H1 (cell line): ENCODE measurements around the gene RERE. TPM values are rescaled to one million over a fixed set of nuclear protein-coding genes. Genes with fewer than 3 reads are reported as not detected.

Experiments
- CTCF ChIA-PET: fragments of 300-600 bp; sonication (Branson Sonifier 250); formaldehyde crosslinking; loops from one replicate; lab custom pipeline; 2021; ENCODE audit not compliant: partially characterized antibody; lab: Charles Lee
- POLR2A ChIA-PET: fragments of 300-600 bp; sonication (Branson Sonifier 250); formaldehyde crosslinking; loops from one replicate; lab custom pipeline; 2021; ENCODE audit warnings: inconsistent platforms; ENCODE audit not compliant: partially characterized antibody; lab: Charles Lee
- DNase-seq, 2 experiments: peaks; one replicate each; pipeline versions ENCODE4 v3.0.0 to v3.0.0-alpha.2; 2010 to 2022; ENCODE audit warnings: low spot score in 2 of 2, low read depth in 1 of 2, mixed read lengths in 1 of 2
- FAIRE-seq: peaks from 2 replicates; lab custom pipeline; 2011; peaks lifted over from hg19 to GRCh38; lab: Jason Lieb, UNC
- H2AFZ ChIP-seq: 2 replicates; pipeline ENCODE4 v1.8.1; 2012; ENCODE audit warnings: low read length, inconsistent platforms
- H2AK5ac ChIP-seq: 2 replicates; pipeline ENCODE4 v1.6.1; 2013; ENCODE audit warnings: low read depth, low read length
- H2BK120ac ChIP-seq: replicated peaks from 2 replicates; pipeline ENCODE3; 2013; ENCODE audit warnings: low read depth, low read length, inconsistent platforms
- H2BK12ac ChIP-seq: 2 replicates; pipeline ENCODE4 v1.6.1; 2013; ENCODE audit warnings: low read depth, low read length
- H2BK15ac ChIP-seq: 2 replicates; pipeline ENCODE4 v1.6.1; 2013; ENCODE audit warnings: low read length
- H2BK20ac ChIP-seq: 2 replicates; pipeline ENCODE4 v1.6.1; 2013; ENCODE audit warnings: low read length
- H2BK5ac ChIP-seq: 2 replicates; pipeline ENCODE4 v1.6.1; 2013; ENCODE audit warnings: low read depth, low read length
- H3K14ac ChIP-seq: 2 replicates; pipeline ENCODE4 v1.6.1; 2013; ENCODE audit warnings: inconsistent platforms; ENCODE audit not compliant: insufficient read length
- H3K18ac ChIP-seq: 2 replicates; pipeline ENCODE4 v1.6.1; 2013; ENCODE audit warnings: low read length; ENCODE audit errors: extremely low read depth
- H3K23ac ChIP-seq: 2 replicates; pipeline ENCODE4 v1.6.1; 2013; ENCODE audit warnings: inconsistent platforms; ENCODE audit not compliant: insufficient read length
- H3K23me2 ChIP-seq: 2 replicates; pipeline ENCODE4 v1.6.1; 2013; ENCODE audit warnings: low read depth, low read length
- H3K27ac ChIP-seq: 2 replicates; pipeline ENCODE4 v1.6.1; 2011; ENCODE audit warnings: low read depth, low read length, inconsistent platforms
- H3K27me3 ChIP-seq, 4 experiments: replicated peaks in 1 of 4; 1 replicate in 1 of 4; 2 replicates in 3 of 4; pipeline versions ENCODE4 v1.6.1 to v1.8.1; 2011 to 2013; ENCODE audit warnings: low read length in 3 of 4, mild to moderate bottlenecking in 3 of 4, inconsistent platforms in 2 of 4, mixed read lengths in 2 of 4, moderate library complexity in 1 of 4; ENCODE audit not compliant: control insufficient read depth in 3 of 4, insufficient read depth in 3 of 4; ENCODE audit errors: extremely low read depth in 1 of 4
- H3K36me3 ChIP-seq, 4 experiments: 2 replicates each; pipeline versions ENCODE4 v1.6.1 to v1.8.1; 2011 to 2013; ENCODE audit warnings: mild to moderate bottlenecking in 4 of 4, low read length in 3 of 4, moderate library complexity in 2 of 4, control low read depth in 1 of 4, inconsistent platforms in 1 of 4; ENCODE audit not compliant: insufficient read depth in 4 of 4, control insufficient read depth in 2 of 4
- H3K4ac ChIP-seq: replicated peaks from 2 replicates; pipeline ENCODE3; 2013; ENCODE audit warnings: low read length, low read depth, mixed read lengths, inconsistent platforms; ENCODE audit not compliant: insufficient read length
- H3K4me1 ChIP-seq, 4 experiments: replicated peaks in 1 of 4; 1 replicate in 1 of 4; 2 replicates in 3 of 4; pipeline versions ENCODE4 v1.6.1 to v1.8.1; 2011 to 2013; ENCODE audit warnings: low read length in 3 of 4, inconsistent platforms in 2 of 4, mixed read lengths in 1 of 4; ENCODE audit not compliant: insufficient read depth in 4 of 4, control insufficient read depth in 3 of 4
- H3K4me2 ChIP-seq, 2 experiments: 2 replicates each; pipeline versions ENCODE4 v1.6.1 to v1.8.1; 2011 to 2013; ENCODE audit warnings: low read depth in 2 of 2, low read length in 2 of 2, control low read depth in 1 of 2, inconsistent platforms in 1 of 2, mild to moderate bottlenecking in 1 of 2; ENCODE audit not compliant: insufficient read depth in 1 of 2
- H3K4me3 ChIP-seq, 4 experiments: fragments of 200-600, 300-600 bp in 1 of 4; sonication (generic), shearing (Covaris generic), sonication (Bioruptor Twin) in 1 of 4; 2 replicates each; pipeline versions ENCODE4 v1.5.1 to v1.8.1; 2011 to 2016; ENCODE audit warnings: low read length in 4 of 4, low read depth in 3 of 4, control low read depth in 2 of 4, inconsistent platforms in 2 of 4, mild to moderate bottlenecking in 2 of 4, mixed read lengths in 1 of 4, moderate library complexity in 1 of 4; ENCODE audit not compliant: insufficient read depth in 2 of 4; ENCODE audit errors: extremely low read depth in 1 of 4
- H3K56ac ChIP-seq: replicated peaks from 2 replicates; pipeline ENCODE3; 2013; ENCODE audit warnings: low read depth, mild to moderate bottlenecking, mixed read lengths, low read length, inconsistent platforms; ENCODE audit not compliant: insufficient read length
- H3K79me1 ChIP-seq: 2 replicates; pipeline ENCODE4 v1.6.1; 2013; ENCODE audit warnings: low read depth, low read length, control low read depth
- H3K79me2 ChIP-seq, 2 experiments: 2 replicates each; pipeline versions ENCODE4 v1.6.1 to v1.8.1; 2012 to 2013; ENCODE audit warnings: low read length in 2 of 2, mild to moderate bottlenecking in 2 of 2, inconsistent platforms in 1 of 2; ENCODE audit not compliant: insufficient read depth in 2 of 2, control insufficient read depth in 1 of 2
- H3K9ac ChIP-seq, 4 experiments: replicated peaks in 1 of 4; 1 replicate in 1 of 4; 2 replicates in 3 of 4; pipeline versions ENCODE4 v1.6.1 to v1.8.1; 2011 to 2013; ENCODE audit warnings: low read depth in 3 of 4, low read length in 3 of 4, control low read depth in 2 of 4, mild to moderate bottlenecking in 2 of 4, moderate library complexity in 2 of 4, inconsistent platforms in 1 of 4; ENCODE audit errors: extremely low read depth in 1 of 4
- H3K9me3 ChIP-seq, 2 experiments: 2 replicates each; pipeline versions ENCODE4 v1.6.1 to v1.8.1; 2012 to 2013; ENCODE audit warnings: mild to moderate bottlenecking in 2 of 2, moderate library complexity in 2 of 2, control low read depth in 1 of 2, inconsistent platforms in 1 of 2, low read depth in 1 of 2, low read length in 1 of 2, mixed read lengths in 1 of 2; ENCODE audit not compliant: insufficient read depth in 2 of 2
- H4K20me1 ChIP-seq, 2 experiments: replicated peaks in 1 of 2; 2 replicates each; pipeline versions ENCODE3 to v1.8.1; 2011 to 2013; ENCODE audit warnings: inconsistent platforms in 2 of 2, low read length in 2 of 2, mild to moderate bottlenecking in 1 of 2; ENCODE audit not compliant: insufficient read depth in 2 of 2, control insufficient read depth in 1 of 2
- H4K5ac ChIP-seq: 2 replicates; pipeline ENCODE4 v1.6.1; 2013; ENCODE audit warnings: low read length, low read depth, mixed read lengths, inconsistent platforms; ENCODE audit not compliant: insufficient read length
- H4K8ac ChIP-seq: 2 replicates; pipeline ENCODE4 v1.8.0; 2013; ENCODE audit warnings: mild to moderate bottlenecking, moderate library complexity, low read length, inconsistent platforms; ENCODE audit not compliant: insufficient read depth; ENCODE audit errors: extremely low read depth
- H4K91ac ChIP-seq: replicated peaks from 2 replicates; pipeline ENCODE3; 2013; ENCODE audit warnings: low read length, mixed read lengths, inconsistent platforms; ENCODE audit not compliant: insufficient read length
- CEBPB ChIP-seq: IDR thresholded peaks from 2 replicates; pipeline ENCODE4 v1.6.1; 2012; ENCODE audit warnings: low read depth, low read length
- SIX5 ChIP-seq: IDR thresholded peaks from 2 replicates; pipeline ENCODE4 v1.6.1; 2011; ENCODE audit warnings: mild to moderate bottlenecking, low read depth, low read length
- WGBS, 2 experiments: shearing (Covaris generic) in 1 of 2; methylation state at CpG; one replicate each; pipeline versions ENCODE4 v1.1.6 to v1.1.7; 2013 to 2015; ENCODE audit warnings: low lambda C conversion rate in 2 of 2, mixed read lengths in 2 of 2, inconsistent platforms in 1 of 2, low coverage in 1 of 2, missing lambda C conversion rate in 1 of 2; ENCODE audit not compliant: insufficient replicate concordance in 2 of 2, insufficient coverage in 1 of 2, insufficient read length in 1 of 2; ENCODE audit errors: extremely low coverage in 1 of 2, missing lambda C conversion rate in 1 of 2; 5-methylcytosine and 5-hydroxymethylcytosine counted together
- polyA plus RNA-seq, 7 experiments: library from polyadenylated mRNA; depleted of rRNA in 3 of 7; stranded (reverse) in 5 of 7; unstranded in 2 of 7; fragments of >200 nt in 5 of 7; fragments of 200-250 nt in 2 of 7; gene quantifications; 1 replicate in 5 of 7; 2 replicates in 1 of 7; 4 replicates in 1 of 7; pipeline versions ENCODE4 v1.2.1 to v1.2.3, GENCODE V29; 2011 to 2013; ENCODE audit warnings: missing spikeins in 2 of 7, mixed read lengths in 2 of 7
- total RNA-seq: library from RNA; stranded (reverse); fragmentation: NEBNext Ultra II Directional; extraction: Animal tissue kit (Norgen Biotek cat#: 25700); gene quantifications from 2 replicates; pipeline ENCODE4 v1.2.1, GENCODE V29; 2021

RERE gene
- total and polyA plus RNA-seq, 2 of the 8 experiments (the other 6 are each of a cell fraction or from before 2014, with no cell fraction given): 15.3 to 142 TPM

DNA sequence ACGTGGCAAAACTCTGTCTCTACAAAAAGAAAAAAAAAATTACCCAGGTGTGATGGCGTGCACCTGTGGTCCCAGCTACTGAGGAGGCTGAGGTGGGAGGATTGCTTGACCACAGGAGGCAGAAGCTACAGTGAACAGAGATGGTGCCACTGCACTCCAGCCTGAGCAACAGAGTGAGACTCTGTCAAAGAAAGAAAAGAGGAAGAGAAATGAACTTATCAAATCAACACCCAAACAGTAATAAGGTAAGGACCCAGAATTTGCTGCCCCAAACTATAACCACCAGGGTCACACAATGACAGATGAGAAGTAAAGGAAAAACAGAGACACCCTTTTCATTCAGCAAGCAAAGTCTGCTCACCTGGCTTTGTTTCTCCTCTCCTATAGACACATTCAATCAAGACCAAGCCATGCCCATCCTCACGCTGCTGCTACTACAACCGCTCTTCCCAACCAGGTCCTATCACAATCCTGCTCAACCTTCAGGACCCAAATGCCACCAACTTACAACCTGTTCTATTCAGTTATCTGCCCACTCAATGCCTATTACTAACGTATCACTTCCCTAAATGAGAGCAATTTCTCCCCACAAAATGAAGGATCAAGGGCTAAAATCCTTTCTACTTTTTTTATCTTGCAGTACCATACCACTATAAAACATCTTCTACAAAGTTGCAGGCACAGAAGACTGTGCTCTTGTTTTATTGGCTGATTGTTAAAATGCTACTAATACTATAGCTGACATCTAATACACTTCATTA is 183.5 kb downstream of the RERE start:
- Histone ChIP-seq H2BK15ac (no peak overlapping the region), H3K27me3 (no peaks in the 10 kb centered on the region), H2AK5ac (no peak overlapping the region), H2BK12ac (no peak overlapping the region), H4K20me1 (peaks cover 26 to 29% of the 10 kb centered on the region in 2 experiments), H4K8ac (no peak overlapping the region), H3K18ac (no peak overlapping the region), H2AFZ (no peak overlapping the region), H2BK5ac (no peak overlapping the region), H4K91ac (no peak overlapping the region), H2BK120ac (no peak overlapping the region), H3K23me2 (peaks cover 2% of the 10 kb centered on the region; the same call in 1 of the 2 replicates), H3K4me2 (no peak overlapping the region), H3K56ac (no peak overlapping the region), H3K9me3 (no peaks in the 10 kb centered on the region), H3K36me3 (no peaks in the 10 kb centered on the region), H3K4me3 (no peak overlapping the region), H3K79me2 (peaks cover 0 to 92% of the 10 kb centered on the region in 2 experiments; a peak in 3 of 4 replicates), H3K4ac (no peak overlapping the region), H3K14ac (no peak overlapping the region), H2BK20ac (no peak overlapping the region), H3K79me1 (peaks cover 6% of the 10 kb centered on the region), H4K5ac (no peak overlapping the region), H3K23ac (no peak overlapping the region), H3K27ac (no peak overlapping the region), H3K4me1 (peaks cover 0 to 13% (median 5%) of the 10 kb centered on the region in 4 experiments; a peak in 6 of 7 replicates), H3K9ac (no peak overlapping the region)
- POLR2A ChIA-PET: no interaction called here
- CTCF ChIA-PET: no interaction called here
- FAIRE-seq (no peak), DNase-seq (no peak)
- 86% methylated on average over 5 of the region's 5 CpGs; no CpG with 5 or more reads in 1 of the 2 experiments for WGBS, 2 experiments
- TF ChIP-seq CEBPB (no peak), SIX5 (no peak)
- TF ChIP-seq, all 59 proteins: peak for 0
